ENCODE results near the gene CCDC9B.

CCDC9B gene
- long read RNA-seq: 0 reads

DNA sequence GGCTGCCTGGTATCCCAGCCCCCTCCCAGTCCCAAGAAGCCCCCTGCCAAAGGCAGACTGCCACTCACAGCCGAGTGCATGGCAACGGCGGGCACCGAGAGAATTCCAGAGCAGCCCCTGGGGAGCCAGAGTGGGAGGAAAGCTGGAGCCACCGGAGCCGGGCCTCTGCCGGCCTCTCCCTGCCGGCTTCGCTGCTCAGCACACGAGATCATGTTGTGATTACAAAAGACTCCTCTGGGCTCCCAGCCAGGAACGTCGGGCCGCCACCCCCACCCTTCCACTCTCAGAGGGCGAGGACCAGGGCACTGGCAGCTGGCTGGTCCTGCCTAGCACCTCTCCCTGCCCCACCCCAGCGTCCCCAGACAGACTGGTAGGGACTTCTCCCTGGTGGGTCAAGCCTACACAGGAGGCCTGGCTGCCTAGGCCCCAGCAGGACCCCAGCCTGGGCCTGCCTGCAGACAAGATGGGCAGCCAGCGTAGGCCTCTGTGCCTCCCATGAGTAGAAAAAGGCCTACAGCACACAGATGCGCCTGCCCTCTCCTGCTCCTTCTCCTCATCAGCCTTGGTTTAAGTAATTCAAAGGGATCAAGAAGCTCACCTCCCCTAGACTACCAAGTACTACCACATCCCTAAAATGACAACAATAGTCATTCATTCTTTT, at the start of gene CCDC9B:
TSS of gene CCDC9B (minus strand) at position 200 of the 661 bp plus-strand sequence. CDS start at position 80, 120 bp downstream.
- DNase-seq (ENCODE audit: low read depth in 1 of 2, low spot score in 1 of 2): peak in 1 of 2 experiments; percentile 82
- no peak within 1 kb of the TSS for H3K4me3 ChIP-seq (replicated peaks; ENCODE audit: insufficient read depth, low read length)
- peak within 1 kb of the TSS; percentile 33 for H3K27ac ChIP-seq (replicated peaks)

GRCh38 chr15:40389824-40390595, 49.3 kb upstream of the CCDC9B start:
- TF ChIP-seq, protein P1, sequence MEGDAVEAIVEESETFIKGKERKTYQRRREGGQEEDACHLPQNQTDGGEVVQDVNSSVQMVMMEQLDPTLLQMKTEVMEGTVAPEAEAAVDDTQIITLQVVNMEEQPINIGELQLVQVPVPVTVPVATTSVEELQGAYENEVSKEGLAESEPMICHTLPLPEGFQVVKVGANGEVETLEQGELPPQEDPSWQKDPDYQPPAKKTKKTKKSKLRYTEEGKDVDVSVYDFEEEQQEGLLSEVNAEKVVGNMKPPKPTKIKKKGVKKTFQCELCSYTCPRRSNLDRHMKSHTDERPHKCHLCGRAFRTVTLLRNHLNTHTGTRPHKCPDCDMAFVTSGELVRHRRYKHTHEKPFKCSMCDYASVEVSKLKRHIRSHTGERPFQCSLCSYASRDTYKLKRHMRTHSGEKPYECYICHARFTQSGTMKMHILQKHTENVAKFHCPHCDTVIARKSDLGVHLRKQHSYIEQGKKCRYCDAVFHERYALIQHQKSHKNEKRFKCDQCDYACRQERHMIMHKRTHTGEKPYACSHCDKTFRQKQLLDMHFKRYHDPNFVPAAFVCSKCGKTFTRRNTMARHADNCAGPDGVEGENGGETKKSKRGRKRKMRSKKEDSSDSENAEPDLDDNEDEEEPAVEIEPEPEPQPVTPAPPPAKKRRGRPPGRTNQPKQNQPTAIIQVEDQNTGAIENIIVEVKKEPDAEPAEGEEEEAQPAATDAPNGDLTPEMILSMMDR (IDR thresholded peaks at IDR 0.05; ENCODE audit: insufficient read depth, low read length): no peak
- TF ChIP-seq, protein P2, sequence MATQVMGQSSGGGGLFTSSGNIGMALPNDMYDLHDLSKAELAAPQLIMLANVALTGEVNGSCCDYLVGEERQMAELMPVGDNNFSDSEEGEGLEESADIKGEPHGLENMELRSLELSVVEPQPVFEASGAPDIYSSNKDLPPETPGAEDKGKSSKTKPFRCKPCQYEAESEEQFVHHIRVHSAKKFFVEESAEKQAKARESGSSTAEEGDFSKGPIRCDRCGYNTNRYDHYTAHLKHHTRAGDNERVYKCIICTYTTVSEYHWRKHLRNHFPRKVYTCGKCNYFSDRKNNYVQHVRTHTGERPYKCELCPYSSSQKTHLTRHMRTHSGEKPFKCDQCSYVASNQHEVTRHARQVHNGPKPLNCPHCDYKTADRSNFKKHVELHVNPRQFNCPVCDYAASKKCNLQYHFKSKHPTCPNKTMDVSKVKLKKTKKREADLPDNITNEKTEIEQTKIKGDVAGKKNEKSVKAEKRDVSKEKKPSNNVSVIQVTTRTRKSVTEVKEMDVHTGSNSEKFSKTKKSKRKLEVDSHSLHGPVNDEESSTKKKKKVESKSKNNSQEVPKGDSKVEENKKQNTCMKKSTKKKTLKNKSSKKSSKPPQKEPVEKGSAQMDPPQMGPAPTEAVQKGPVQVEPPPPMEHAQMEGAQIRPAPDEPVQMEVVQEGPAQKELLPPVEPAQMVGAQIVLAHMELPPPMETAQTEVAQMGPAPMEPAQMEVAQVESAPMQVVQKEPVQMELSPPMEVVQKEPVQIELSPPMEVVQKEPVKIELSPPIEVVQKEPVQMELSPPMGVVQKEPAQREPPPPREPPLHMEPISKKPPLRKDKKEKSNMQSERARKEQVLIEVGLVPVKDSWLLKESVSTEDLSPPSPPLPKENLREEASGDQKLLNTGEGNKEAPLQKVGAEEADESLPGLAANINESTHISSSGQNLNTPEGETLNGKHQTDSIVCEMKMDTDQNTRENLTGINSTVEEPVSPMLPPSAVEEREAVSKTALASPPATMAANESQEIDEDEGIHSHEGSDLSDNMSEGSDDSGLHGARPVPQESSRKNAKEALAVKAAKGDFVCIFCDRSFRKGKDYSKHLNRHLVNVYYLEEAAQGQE (IDR thresholded peaks at IDR 0.05; ENCODE audit: insufficient replicate concordance, low read depth): no peak
- TF ChIP-seq GABPA (IDR thresholded peaks at IDR 0.05; ENCODE audit: low read depth) (no peak), SPI1 (IDR thresholded peaks at IDR 0.05; ENCODE audit: borderline replicate concordance, low read depth) (no peak), POLR2AphosphoS5 (IDR thresholded peaks at IDR 0.05; ENCODE audit: low read depth) (no peak)
- Histone ChIP-seq H3K27me3 (ENCODE audit: insufficient read depth, poor library complexity, severe bottlenecking) (no peaks in the 10 kb centered on the region), H3K27ac (replicated peaks) (no peak overlapping the region), H3K4me3 (replicated peaks; ENCODE audit: insufficient read depth, low read length) (no peak overlapping the region)
- no peak for DNase-seq (ENCODE audit: low read depth in 1 of 2, low spot score in 1 of 2)

More for the DNA sequence above, at the start of gene CCDC9B:
- no peaks in the 10 kb centered on the region for H3K27me3 ChIP-seq (ENCODE audit: insufficient read depth, poor library complexity, severe bottlenecking)
- TF ChIP-seq, protein P1 (IDR thresholded peaks at IDR 0.05; ENCODE audit: insufficient read depth, low read length): no peak
- TF ChIP-seq, protein P2 (IDR thresholded peaks at IDR 0.05; ENCODE audit: insufficient replicate concordance, low read depth): no peak
- no peak for TF ChIP-seq GABPA (IDR thresholded peaks at IDR 0.05; ENCODE audit: low read depth)
- no peak for TF ChIP-seq SPI1 (IDR thresholded peaks at IDR 0.05; ENCODE audit: borderline replicate concordance, low read depth)
- TF ChIP-seq POLR2AphosphoS5 (IDR thresholded peaks at IDR 0.05; ENCODE audit: low read depth): peak; percentile 41; the same call in 1 of the 2 replicates

- H3K27ac ChIP-seq (replicated peaks): peak overlapping the region; percentile 3; the same call in 1 of the 2 replicates
- no peak; the same call in 1 of the 2 replicates for TF ChIP-seq SPI1 (IDR thresholded peaks at IDR 0.05; ENCODE audit: borderline replicate concordance, low read depth)
- peak; percentile 10; the same call in 1 of the 2 replicates for TF ChIP-seq POLR2AphosphoS5 (IDR thresholded peaks at IDR 0.05; ENCODE audit: low read depth)
- peak; percentile 58 to 84 for DNase-seq (ENCODE audit: low read depth in 1 of 2, low spot score in 1 of 2)
- H3K27me3 ChIP-seq (ENCODE audit: insufficient read depth, poor library complexity, severe bottlenecking): no peaks in the 10 kb centered on the region
- no peak overlapping the region for H3K4me3 ChIP-seq (replicated peaks; ENCODE audit: insufficient read depth, low read length)
Measured at GRCh38 chr15:40388941-40389823, 48.4 kb upstream of the CCDC9B start.

Data from HL-60 (cell line).